Measurements from ENCODE around the gene CCDC170.

Gene CCDC170

GRCh38 chr6:151494235-151494935 lies 568 bp downstream of the CCDC170 start:
- peak overlapping the region; percentile 62 for H3K4me3 ChIP-seq (replicated peaks; ENCODE audit: low read depth, low read length)
- DNase-seq (ENCODE audit: extremely low read depth, low read depth), result no peak

GRCh38 chr6:151494936-151495320 lies 1.1 kb downstream of the CCDC170 start:
- TF ChIP-seq CTCF (IDR thresholded peaks at IDR 0.05; ENCODE audit: low read depth, low read length, missing control alignments), result no peak
- peak overlapping the region; percentile 62 for H3K4me3 ChIP-seq (replicated peaks; ENCODE audit: low read depth, low read length)
- no peak for DNase-seq (ENCODE audit: extremely low read depth, low read depth)

More at GRCh38 chr6:151494235-151494935, 568 bp downstream of the CCDC170 start:
- no peak for TF ChIP-seq CTCF (IDR thresholded peaks at IDR 0.05; ENCODE audit: low read depth, low read length, missing control alignments)

GRCh38 chr6:151495380-151495779 lies 1.6 kb downstream of the CCDC170 start:
- no peak for DNase-seq (ENCODE audit: extremely low read depth, low read depth)
- no peak for TF ChIP-seq CTCF (IDR thresholded peaks at IDR 0.05; ENCODE audit: low read depth, low read length, missing control alignments)
- no peak overlapping the region for H3K4me3 ChIP-seq (replicated peaks; ENCODE audit: low read depth, low read length)

- TF ChIP-seq CTCF (IDR thresholded peaks at IDR 0.05; ENCODE audit: low read depth, low read length, missing control alignments), result no peak
- DNase-seq (ENCODE audit: extremely low read depth, low read depth), result no peak
- no peak overlapping the region for H3K4me3 ChIP-seq (replicated peaks; ENCODE audit: low read depth, low read length)
Measured at GRCh38 chr6:151497905-151498304, 4.1 kb downstream of the CCDC170 start.

GRCh38 chr6:151498327-151498726 lies 4.5 kb downstream of the CCDC170 start:
- DNase-seq (ENCODE audit: extremely low read depth, low read depth), result no peak
- no peak for TF ChIP-seq CTCF (IDR thresholded peaks at IDR 0.05; ENCODE audit: low read depth, low read length, missing control alignments)
- H3K4me3 ChIP-seq (replicated peaks; ENCODE audit: low read depth, low read length), result no peak overlapping the region

- no peak for DNase-seq (ENCODE audit: extremely low read depth, low read depth)
- TF ChIP-seq CTCF (IDR thresholded peaks at IDR 0.05; ENCODE audit: low read depth, low read length, missing control alignments), result no peak
- H3K4me3 ChIP-seq (replicated peaks; ENCODE audit: low read depth, low read length), result no peak overlapping the region
Measured at GRCh38 chr6:151499551-151499950, 5.7 kb downstream of the CCDC170 start.

Data from HFF-Myc (cell line).